HepG2 (cell line): ENCODE data around the gene ESAM. TPM values are rescaled to one million over a fixed set of nuclear protein-coding genes. Genes with fewer than 3 reads are reported as not detected.

ENCODE experiments used
- AHDC1 ChIP-seq: sonication (generic); formaldehyde crosslinking; IDR thresholded peaks from 2 replicates; pipeline ENCODE4 v1.5.1; 2020; ENCODE audit warnings: mild to moderate bottlenecking, missing genetic modification reagents, borderline replicate concordance
- HDAC6 ChIP-seq: fragments of 200-600 bp; sonication (generic); IDR thresholded peaks from 2 replicates; pipeline ENCODE4 v1.7.0; 2017; ENCODE audit warnings: mild to moderate bottlenecking, antibody characterized with exemption, low read length, low read depth
- KDM2A ChIP-seq: sonication (generic); formaldehyde crosslinking; IDR thresholded peaks from 2 replicates; pipeline ENCODE4 v1.4.0; 2020; ENCODE audit warnings: low read depth, missing genetic modification reagents, borderline replicate concordance
- KDM3A ChIP-seq: IDR thresholded peaks from 2 replicates; pipeline ENCODE4 v1.6.1; 2018; ENCODE audit warnings: low read depth, missing compliant biosample characterization
- MXD4 ChIP-seq: IDR thresholded peaks from 2 replicates; pipeline ENCODE4 v1.6.1; 2016; ENCODE audit warnings: mild to moderate bottlenecking, missing biosample characterization, missing genetic modification reagents
- NFKBIZ ChIP-seq: IDR thresholded peaks from 2 replicates; pipeline ENCODE4 v1.6.1; 2018; ENCODE audit warnings: missing genetic modification reagents, missing compliant biosample characterization
- NKX3-1 ChIP-seq: sonication (generic); formaldehyde crosslinking; IDR thresholded peaks from 2 replicates; pipeline ENCODE4 v1.5.0; 2020; ENCODE audit warnings: missing genetic modification reagents
- PCBP1 ChIP-seq: fragments of 200-400 bp; formaldehyde crosslinking; IDR thresholded peaks from 2 replicates; pipeline ENCODE4 v1.6.1; 2017; ENCODE audit warnings: mild to moderate bottlenecking, low read depth, low read length, borderline replicate concordance
- PHF8 ChIP-seq: sonication (generic); formaldehyde crosslinking; IDR thresholded peaks from 2 replicates; pipeline ENCODE4 v1.5.0; 2020; ENCODE audit warnings: missing genetic modification reagents
- PITX1 ChIP-seq: sonication (generic); formaldehyde crosslinking; IDR thresholded peaks from 2 replicates; pipeline ENCODE4 v1.5.1; 2020; ENCODE audit warnings: mild to moderate bottlenecking, missing genetic modification reagents
- SALL1 ChIP-seq: sonication (generic); formaldehyde crosslinking; IDR thresholded peaks from 2 replicates; pipeline ENCODE4 v1.8.0; 2022; ENCODE audit warnings: mild to moderate bottlenecking, missing genetic modification reagents
- ZBTB49 ChIP-seq: sonication (generic); formaldehyde crosslinking; IDR thresholded peaks from 2 replicates; pipeline ENCODE4 v1.4.0; 2020; ENCODE audit warnings: missing genetic modification reagents, borderline replicate concordance
- ZFY ChIP-seq: sonication (generic); formaldehyde crosslinking; IDR thresholded peaks from 2 replicates; pipeline ENCODE4 v1.4.0; 2020; ENCODE audit warnings: missing genetic modification reagents
- ZHX1 ChIP-seq: sonication (generic); formaldehyde crosslinking; IDR thresholded peaks from 2 replicates; pipeline ENCODE4 v1.8.1; 2022; ENCODE audit warnings: low read depth, mild to moderate bottlenecking, missing genetic modification reagents
- ZMAT3 ChIP-seq: sonication (generic); formaldehyde crosslinking; conservative IDR thresholded peaks from 2 replicates; pipeline ENCODE4 v1.7.0; 2021; ENCODE audit warnings: missing genetic modification reagents
- ZNF367 ChIP-seq: sonication (generic); formaldehyde crosslinking; IDR thresholded peaks from 2 replicates; pipeline ENCODE4 v1.4.0; 2020; ENCODE audit warnings: missing genetic modification reagents, borderline replicate concordance
- ZNF557 ChIP-seq: sonication (generic); formaldehyde crosslinking; IDR thresholded peaks from 2 replicates; pipeline ENCODE4 v1.4.0; 2020; ENCODE audit warnings: missing genetic modification reagents
- ZNF629 ChIP-seq: sonication (generic); formaldehyde crosslinking; conservative IDR thresholded peaks from 2 replicates; pipeline ENCODE4 v1.5.0; 2020; ENCODE audit warnings: missing genetic modification reagents
- polyA plus RNA-seq, 8 experiments: library from polyadenylated mRNA; depleted of rRNA in 3 of 8; stranded (reverse) in 7 of 8; unstranded in 1 of 8; fragments of >200 nt; fragmentation: Illumina TruSeq in 4 of 8; extraction: Trizol in 4 of 8; gene quantifications; 2 replicates each; pipeline versions ENCODE4 v1.2.1 to v1.2.3, GENCODE V29; 2011 to 2016; ENCODE audit warnings: low read depth in 4 of 8, missing spikeins in 1 of 8, mixed read lengths in 1 of 8; ENCODE audit not compliant: insufficient read depth in 1 of 8
- total RNA-seq, 5 experiments: library from RNA; depleted of rRNA; stranded (reverse); fragments of >200 nt; fragmentation: Illumina TruSeq; extraction: Trizol; gene quantifications; 2 replicates each; pipeline ENCODE4 v1.2.3, GENCODE V29; 2016; ENCODE audit warnings: low read depth in 1 of 5

ESAM gene
- total and polyA plus RNA-seq, 2 of the 13 experiments (the other 11 are each of a cell fraction or from before 2014, with no cell fraction given), result 1.2 to 6.8 TPM

GRCh38 chr11:124759266-124760204, 2.6 kb downstream of the ESAM start (continued):
- TF ChIP-seq ZMAT3 (CRISPR knock-in tag) (peak; percentile 89), ZNF629 (CRISPR knock-in tag) (0 out of 2 replicates have a peak, but pooled peaks have one; percentile 14), ZHX1 (CRISPR knock-in tag) (no peak), PITX1 (CRISPR knock-in tag) (0 out of 2 replicates have a peak, but pooled peaks have one; percentile 27), NKX3-1 (CRISPR knock-in tag) (peak; percentile 86; the same call in 1 of the 2 replicates), KDM2A (CRISPR knock-in tag) (0 out of 2 replicates have a peak, but pooled peaks have one; percentile 15), ZNF557 (CRISPR knock-in tag) (0 out of 2 replicates have a peak, but pooled peaks have one; percentile 53), MXD4 (peak; percentile 44; the same call in 1 of the 2 replicates), KDM3A (CRISPR knock-in tag) (no peak), ZNF367 (CRISPR knock-in tag) (peak; percentile 47; the same call in 1 of the 2 replicates), ZBTB49 (peak; percentile 58; the same call in 1 of the 2 replicates), PHF8 (CRISPR knock-in tag) (peak; percentile 40), SALL1 (CRISPR knock-in tag) (peak; percentile 55), PCBP1 (0 out of 2 replicates have a peak, but pooled peaks have one; percentile 46), NFKBIZ (0 out of 2 replicates have a peak, but pooled peaks have one; percentile 13), ZFY (peak; percentile 83), HDAC6 (no peak), AHDC1 (CRISPR knock-in tag) (no peak)
